Coronary artery (tissue), 2 donors: Measurements from ENCODE around the gene CCDC78.

ENCODE experiments used
- DNase-seq: peaks from one replicate; pipeline ENCODE4 v3.0.0-alpha.2; 2017; ENCODE audit warnings: low spot score
- H3K27ac ChIP-seq, 2 donors: fragments of 200-600 bp; sonication (generic); one replicate each; pipeline ENCODE4 v1.5.1; 2016 to 2019
- H3K4me3 ChIP-seq: fragments of 200-600 bp; sonication (generic); 2 replicates; pipeline ENCODE4 v1.5.1; 2016; ENCODE audit warnings: mild to moderate bottlenecking, moderate library complexity
- TF ChIP-seq, protein P1 (sequence below): fragments of 200-600 bp; sonication (generic); IDR thresholded peaks from one replicate; pipeline ENCODE4 v1.5.1; 2019; ENCODE audit warnings: antibody characterized with exemption

Gene CCDC78

DNA sequence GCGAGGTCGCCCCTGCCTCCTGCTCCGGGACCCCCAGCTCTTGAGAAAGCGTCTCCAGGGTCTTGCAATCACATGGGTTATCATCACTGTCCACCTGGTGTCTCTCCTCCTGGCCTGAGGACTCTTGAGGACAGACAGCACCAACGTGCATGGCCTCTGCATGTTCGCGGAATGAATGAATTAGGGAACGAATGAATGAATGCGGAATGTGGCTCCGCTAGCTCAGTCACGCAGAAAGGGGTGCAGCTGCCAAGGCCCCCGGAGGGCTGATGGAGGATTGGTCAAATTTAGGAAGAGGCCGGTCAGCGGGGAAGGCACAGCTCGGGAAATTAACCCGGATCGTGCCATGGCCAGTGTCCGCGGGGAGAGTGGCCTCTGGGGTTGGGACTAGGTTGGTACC, 23.9 kb downstream of the CCDC78 start:
- no peak for DNase-seq
- no peak overlapping the region for H3K4me3 ChIP-seq
- H3K27ac ChIP-seq = no peak overlapping the region
- TF ChIP-seq, protein P1, sequence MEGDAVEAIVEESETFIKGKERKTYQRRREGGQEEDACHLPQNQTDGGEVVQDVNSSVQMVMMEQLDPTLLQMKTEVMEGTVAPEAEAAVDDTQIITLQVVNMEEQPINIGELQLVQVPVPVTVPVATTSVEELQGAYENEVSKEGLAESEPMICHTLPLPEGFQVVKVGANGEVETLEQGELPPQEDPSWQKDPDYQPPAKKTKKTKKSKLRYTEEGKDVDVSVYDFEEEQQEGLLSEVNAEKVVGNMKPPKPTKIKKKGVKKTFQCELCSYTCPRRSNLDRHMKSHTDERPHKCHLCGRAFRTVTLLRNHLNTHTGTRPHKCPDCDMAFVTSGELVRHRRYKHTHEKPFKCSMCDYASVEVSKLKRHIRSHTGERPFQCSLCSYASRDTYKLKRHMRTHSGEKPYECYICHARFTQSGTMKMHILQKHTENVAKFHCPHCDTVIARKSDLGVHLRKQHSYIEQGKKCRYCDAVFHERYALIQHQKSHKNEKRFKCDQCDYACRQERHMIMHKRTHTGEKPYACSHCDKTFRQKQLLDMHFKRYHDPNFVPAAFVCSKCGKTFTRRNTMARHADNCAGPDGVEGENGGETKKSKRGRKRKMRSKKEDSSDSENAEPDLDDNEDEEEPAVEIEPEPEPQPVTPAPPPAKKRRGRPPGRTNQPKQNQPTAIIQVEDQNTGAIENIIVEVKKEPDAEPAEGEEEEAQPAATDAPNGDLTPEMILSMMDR = no peak

DNA sequence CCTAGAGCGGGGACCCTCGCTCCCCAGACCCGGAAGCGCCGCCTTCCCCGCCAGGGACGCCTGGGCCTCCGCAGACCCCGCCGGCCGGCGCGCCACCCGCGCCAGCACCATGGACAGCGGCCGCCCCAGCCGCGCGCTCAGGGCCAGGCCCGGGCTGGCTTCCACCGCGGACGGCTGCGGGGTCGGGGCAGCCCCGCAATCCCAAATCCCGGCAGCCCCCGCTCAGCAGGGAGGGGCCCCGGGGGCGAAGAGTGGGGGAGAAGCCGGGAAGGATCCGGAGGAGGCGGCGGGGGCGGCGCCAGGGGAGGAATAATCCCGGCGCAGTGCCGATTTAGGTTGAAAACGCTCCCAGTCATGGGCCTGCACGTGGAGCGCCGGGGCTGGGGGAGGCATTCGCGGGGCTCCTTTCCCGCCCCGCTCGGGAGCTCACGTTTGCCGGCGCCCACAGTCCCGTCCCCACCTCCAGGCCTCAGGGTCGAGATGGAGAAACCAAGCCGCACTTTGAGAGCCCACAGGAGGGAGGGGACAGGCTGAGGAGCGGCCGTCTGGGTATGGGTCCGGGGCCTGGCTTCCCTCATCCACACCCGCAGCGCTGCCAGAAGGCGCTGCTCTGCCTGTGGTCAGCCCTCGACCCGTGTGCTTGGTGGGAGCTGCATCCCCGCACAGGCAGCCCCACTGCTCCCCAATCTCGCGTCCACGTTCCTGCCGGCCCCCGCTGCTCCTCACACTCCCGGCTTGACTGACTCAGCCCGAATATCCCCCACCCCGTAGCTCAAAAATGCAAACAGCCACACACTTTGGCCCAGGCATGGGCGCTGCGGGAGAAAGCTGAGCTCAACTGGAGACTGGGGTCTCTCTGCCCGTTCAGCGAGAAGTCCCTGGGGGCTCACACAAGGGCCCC, 25.3 kb downstream of the CCDC78 start:
- peak overlapping the region; percentile 36 for H3K4me3 ChIP-seq
- TF ChIP-seq, protein P1 = no peak
- DNase-seq = no peak
- no peak overlapping the region for H3K27ac ChIP-seq

DNA sequence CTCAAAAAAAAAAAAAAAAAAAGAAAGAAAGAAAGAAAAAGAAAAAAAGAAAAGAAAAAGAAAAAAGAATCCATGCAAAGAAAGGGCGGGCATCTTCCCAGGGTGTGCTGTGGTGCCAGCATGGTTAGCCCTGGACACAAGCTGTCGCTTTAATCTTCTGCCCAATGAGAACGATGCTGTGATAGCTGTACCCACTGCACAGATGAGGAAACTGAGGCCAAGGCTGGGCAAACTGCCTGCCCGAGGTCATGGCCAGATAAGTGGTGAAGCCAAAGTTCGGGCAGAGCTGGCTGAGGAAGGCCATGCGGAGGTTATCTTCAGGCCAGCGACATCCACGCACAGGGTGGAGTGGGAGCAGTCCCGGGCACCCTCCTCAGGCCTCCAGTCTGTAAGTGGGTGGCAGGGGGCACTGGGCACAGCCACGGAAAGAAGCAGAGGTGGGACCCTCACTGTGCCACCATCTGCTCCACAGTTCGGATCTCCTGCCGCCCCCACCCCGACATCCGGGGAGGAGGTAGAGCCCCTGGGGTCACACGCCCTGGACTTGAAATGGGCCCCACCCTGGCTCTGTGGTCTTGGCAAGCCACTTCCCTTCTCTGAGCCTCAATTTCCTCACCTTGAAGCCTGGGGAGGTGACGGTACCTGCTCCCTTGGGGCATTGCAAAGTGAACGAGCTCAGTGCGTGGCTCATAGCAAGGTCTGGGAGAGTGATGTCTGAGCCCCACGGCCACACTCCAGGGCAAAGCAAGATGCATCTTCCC, 27.2 kb downstream of the CCDC78 start:
- TF ChIP-seq, protein P1 = no peak
- no peak for DNase-seq
- Histone ChIP-seq H3K4me3 (no peak overlapping the region), H3K27ac (no peak overlapping the region)

DNA sequence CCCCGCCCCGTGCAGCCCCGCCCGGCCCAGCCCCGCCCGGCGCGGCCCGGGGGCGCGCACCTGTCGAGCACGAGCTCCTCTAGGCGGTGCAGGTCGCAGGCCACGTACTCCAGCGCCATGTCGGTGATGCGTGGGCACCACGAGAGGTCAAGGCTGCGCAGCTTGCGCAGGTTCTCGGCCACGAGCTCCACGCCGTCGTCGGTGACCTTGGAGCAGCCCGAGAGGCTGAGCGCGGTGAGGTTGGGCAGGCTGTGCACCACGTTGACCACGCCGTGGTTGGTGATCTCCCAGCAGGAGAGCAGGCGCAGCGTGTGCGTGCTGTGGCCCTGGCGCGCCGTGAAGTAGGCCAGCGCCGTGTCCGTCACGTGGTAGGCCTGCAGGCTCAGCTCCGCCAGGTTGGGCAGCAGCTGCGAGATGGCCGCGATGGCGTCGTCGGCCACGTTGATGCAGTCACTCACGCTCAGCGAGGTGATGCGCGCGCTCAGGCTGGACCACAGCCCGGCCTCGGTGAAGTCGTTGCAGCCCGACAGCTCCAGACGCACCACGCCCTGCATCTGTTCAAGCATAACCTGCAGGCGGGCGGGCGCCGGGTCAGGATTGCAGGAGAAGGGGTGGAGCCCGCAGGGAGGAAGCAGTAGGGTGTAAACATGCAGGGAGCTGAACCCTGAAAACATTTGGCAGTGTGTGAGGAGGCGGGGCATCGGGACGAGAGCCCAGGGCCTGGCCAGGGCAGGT, 30.7 kb downstream of the CCDC78 start:
- no peak for DNase-seq
- peak overlapping the region; percentile 52 for H3K4me3 ChIP-seq
- H3K27ac ChIP-seq = no peak overlapping the region
- TF ChIP-seq, protein P1 = no peak

DNA sequence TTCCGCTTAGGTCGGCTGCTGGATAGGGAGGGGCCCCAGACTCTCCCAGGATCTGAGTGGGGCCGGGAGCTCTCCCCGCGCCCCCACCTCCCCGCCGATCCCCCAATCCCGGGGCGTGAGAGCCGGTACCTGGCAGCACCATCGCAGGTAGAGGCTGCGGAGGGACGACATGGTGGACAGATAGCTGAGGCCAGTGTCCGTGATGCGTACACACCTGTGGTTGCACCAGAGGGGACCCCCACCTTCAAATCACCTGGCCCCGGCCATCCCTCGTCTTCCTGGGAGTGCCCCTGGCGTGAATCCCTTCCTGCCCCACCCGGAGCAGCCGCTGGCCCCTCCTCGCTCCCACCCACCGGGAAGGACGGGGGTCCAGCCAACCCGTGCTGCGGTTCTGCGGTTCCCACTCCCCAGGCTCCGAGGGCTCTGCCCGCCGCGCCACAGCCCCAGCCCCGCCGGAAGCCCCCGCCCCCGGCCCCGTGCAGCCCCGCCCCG, 31.3 kb downstream of the CCDC78 start:
- peak overlapping the region; percentile 52 for H3K4me3 ChIP-seq
- TF ChIP-seq, protein P1 = no peak
- DNase-seq = no peak

DNA sequence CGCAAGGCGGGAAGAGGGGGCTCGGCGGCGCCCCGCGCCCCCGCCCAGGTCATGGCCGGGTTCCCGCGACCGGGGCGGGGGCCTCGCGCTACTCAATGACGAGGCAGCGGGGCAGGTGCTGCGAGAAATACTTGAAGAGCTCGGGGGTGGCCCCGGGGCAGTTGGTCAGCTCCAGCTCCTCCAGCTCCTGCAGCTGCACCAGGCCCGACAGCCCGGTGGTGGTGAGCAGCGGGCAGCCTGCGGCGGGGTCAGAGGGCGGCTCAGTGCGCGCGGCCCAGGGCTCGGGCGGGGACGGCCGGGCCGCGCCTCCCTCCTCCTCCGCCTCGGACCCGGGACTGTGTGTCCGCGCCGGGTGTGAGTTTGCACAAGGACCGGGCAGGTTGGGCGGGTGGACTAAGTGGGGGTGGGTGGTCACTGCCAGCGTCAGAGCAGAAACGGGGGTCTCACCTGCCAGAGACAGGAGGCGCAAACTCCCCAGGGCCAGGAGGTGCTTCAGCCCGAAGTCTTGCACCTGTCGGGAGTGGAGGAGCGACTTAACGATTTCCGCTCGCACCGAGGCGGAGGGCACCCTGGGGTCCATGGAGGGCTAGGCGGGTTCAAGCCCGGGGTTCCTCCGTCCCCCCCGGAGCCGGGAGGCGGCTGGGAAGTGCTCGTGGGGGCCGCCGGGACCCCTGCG, 31.9 kb downstream of the CCDC78 start:
- Histone ChIP-seq H3K4me3 (peak overlapping the region; percentile 52), H3K27ac (no peak overlapping the region)
- TF ChIP-seq, protein P1 = no peak
- DNase-seq = no peak

More for the DNA sequence above, 31.3 kb downstream of the CCDC78 start:
- no peak overlapping the region for H3K27ac ChIP-seq
